ENCODE measurements around the gene RYK. TPM values are rescaled to one million over a fixed set of nuclear protein-coding genes. Genes with fewer than 3 reads are reported as not detected.
"Not testable (repeated sequence)": the region's sequence is repeated elsewhere in the genome, so short reads cannot be mapped to it uniquely, and the experiment has no call there.

The RYK gene
- total RNA-seq, 1 experiment from 2014 or later = 77.8 TPM

DNA sequence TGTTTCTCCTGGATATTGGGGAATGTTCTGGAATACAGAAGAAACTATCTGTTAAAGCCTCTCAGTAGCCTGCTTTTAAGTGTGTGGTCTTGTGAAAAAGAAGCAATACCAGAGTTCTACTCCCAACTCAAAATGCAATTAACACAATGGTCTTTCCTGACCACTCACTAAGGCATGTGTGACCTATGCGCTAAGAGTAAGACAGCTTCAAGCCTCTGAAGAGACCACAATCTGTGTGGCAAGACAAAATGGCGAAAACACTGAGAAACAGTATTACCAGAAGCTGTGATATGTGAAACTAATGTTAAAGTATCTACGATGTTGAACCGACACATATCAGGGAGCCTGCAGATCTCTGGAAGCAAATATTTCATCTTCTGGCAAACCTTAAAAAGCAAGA lies 33.8 kb downstream of the RYK start:
- DNase-seq (ENCODE audit: low spot score) = no peak

DNA sequence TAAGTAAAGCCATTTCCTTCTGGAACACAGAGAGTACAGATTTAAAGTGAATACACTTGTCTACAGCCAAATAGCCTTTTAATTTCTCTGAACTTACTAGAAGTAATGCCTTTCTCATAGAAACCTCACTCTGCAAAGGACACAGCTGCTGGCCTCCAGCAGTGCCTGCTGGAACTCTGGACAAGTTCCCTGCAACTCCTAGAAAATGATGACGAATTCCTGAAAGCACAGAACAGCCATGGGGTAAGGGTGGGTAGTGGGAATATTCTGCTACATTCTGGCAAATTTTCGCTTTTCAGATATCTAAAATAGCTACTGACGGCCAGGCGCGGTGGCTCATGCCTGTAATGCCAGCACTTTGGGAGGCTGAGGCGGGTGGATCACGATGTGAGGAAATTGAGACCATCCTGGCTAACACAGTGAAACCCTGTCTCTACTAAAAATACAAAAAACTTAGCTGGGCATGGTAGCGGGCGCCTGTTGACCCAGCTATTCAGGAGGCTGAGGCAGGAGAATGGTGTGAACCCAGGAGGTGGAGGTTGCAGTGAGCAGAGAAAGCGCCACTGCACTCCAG lies 34.4 kb downstream of the RYK start:
- DNase-seq (ENCODE audit: low spot score) = no peak

DNA sequence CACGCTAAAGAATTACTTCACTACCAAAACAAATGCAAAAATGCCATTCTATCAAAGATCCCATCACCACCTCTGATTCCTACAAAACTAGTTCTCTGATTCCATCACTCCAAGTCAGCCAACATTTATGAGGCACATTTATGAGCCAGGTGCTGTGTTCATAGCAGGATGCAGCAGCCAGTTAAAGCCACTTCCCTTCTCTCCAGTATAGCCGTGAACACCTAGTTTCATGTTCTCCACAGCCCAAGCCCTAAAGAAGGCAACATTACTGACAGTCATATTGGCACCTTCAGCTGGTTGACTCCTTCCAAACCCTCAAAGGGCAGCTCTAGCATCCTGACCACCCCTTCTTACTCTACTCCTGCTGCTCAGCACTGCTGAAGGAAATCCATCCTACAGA lies 36.4 kb downstream of the RYK start:
- DNase-seq (ENCODE audit: low spot score) = no peak

DNA sequence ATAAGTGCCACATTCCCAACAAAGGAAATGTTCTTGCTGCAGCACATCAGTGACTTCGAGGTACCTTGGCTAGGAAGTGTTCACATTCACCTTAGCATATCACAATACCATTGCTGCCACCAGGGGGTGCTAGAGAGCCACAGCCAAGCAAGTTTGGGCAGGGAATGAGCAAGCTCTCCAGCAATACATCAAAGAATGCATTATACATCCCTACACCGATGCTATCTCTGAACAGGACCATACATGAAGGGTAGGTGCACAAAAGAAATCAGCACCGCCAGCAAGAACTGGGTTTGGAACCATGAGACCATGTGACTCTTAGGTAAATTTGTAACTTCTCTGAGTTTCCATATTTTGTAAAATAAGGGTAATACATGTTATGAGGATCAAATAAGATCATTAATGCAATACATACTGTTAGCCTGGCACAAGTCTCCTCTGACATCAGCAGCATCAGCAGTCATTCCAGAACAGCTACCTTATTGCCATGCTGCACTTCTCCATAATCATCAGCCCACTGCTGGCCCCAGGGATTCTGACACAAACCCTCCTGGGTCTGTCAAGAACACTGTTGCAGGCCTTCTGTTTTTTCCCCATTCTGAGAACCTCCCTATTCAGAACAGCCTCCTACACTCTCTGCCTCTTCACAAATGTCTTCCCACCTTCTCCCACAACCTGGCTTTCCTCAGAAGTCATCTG lies 37.5 kb downstream of the RYK start:
- DNase-seq (ENCODE audit: low spot score) = peak; percentile 75

DNA sequence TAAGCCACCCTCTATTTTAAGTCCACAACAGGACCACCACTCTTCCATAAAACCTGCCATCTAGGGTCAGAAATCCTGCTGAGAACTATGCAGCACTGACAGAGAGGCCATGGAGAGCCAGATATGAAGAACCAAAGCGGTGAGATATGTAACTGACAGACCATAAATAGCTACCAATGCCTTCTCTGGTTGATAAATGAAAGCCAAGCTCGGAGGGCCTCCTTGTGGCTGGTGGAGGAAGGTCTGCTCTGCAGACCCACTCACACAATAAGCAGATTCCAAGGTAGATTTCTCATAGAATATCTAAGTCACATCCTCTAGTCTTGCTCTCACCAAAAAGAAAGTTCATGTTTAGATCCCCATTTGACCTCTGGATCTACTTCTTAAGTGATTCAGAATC lies 38.9 kb downstream of the RYK start:
- DNase-seq (ENCODE audit: low spot score) = peak; percentile 35

DNA sequence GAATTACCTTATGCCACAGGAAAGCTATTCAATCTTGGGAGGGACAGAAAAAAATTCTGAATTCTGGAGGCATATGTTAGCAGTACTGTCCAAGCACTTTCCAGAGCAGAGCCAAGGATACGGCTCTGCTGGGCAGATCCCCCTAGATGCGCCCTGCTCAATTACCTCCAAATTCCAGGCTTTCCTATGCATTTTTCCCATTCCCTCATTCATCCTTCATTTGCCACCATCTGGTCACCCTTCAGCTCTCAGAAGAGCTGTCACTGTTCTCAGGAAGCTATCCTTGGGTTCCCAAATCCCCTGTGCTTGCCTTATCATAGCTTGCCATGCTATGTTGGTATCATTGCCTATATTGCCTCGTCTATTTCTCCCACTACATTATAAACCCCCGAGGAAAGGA lies 45.2 kb downstream of the RYK start:
- DNase-seq (ENCODE audit: low spot score) = no peak

DNA sequence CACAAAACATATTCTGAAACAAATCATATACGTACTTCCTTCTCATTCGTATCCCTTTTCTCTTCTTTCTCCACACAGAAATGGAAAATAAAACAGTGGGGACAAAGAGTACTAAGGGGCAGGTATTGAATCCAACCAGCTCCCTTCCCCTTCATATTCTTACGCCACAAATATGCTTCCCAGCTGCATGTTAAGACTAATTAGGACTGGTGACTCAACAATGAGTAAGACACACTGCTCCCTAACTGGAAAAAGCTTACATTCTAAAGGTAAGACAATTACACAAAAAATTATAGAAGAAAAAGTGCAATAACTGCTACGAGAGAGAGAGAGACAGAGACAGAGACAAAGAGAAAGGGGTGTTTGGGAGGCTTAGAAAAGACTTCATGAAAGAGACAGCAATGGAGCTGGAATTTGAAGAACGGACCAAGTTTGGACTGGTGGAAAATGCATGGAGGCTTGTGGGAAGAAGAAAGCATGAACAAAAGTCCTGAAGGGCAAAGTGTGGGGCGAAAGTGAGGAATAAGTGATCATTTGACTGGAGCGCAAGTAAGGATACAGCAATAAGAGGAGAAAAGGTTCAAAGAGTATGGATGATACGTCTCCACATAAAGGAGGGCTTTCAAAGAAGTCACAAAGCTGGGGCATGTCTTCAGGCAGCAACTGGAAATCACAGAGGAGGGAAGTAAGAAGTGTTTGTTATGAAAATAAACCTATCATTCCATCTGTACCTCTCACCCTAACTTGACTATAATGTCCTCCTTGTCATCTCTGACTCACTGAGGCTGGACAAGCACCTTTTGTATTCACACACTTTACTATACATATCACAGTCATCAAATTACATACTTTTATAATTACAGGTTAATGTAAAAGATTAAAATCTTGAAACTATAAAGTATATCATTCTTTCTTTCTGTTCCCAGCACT lies 49.2 kb downstream of the RYK start:
- peak; percentile 59 for DNase-seq (ENCODE audit: low spot score)

DNA sequence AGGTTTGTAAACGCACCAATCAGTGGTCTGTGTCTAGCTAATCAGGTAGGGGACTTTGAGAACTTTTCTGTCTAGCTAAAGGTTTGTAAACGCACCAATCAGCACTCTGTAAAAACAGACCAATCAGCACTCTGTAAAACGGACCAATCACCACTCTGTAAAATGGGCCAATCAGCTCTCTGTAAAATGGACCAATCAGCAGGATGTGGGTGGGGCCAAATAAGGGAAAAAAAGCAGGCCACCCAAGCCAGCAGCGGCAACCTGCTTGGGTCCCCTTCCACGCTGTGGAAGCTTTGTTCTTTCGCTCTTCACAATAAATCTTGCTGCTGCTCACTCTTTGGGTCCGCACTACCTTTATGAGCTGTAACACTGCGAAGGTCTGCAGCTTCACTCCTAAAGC lies 50.8 kb downstream of the RYK start:
- not testable (repeated sequence) for DNase-seq (ENCODE audit: low spot score)

DNA sequence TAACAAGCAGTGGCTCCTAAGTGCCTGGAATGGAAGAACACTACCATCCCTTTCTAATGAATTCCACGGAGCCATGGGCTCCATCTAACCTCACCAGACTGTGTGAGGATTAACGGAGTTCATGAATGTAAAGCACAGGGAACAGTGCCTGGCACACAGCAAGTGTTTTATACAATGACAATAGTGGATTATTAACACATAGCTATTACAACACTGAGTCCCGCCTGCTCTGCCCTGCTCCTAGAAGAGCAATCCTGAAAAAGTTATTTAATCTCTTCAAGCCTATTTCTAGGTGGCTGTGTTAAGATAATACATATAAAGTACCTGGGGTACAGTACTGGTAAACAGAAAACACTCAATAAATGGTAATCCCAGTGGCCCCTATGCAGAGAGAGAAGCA lies 51.4 kb downstream of the RYK start:
- DNase-seq (ENCODE audit: low spot score) = no peak

DNA sequence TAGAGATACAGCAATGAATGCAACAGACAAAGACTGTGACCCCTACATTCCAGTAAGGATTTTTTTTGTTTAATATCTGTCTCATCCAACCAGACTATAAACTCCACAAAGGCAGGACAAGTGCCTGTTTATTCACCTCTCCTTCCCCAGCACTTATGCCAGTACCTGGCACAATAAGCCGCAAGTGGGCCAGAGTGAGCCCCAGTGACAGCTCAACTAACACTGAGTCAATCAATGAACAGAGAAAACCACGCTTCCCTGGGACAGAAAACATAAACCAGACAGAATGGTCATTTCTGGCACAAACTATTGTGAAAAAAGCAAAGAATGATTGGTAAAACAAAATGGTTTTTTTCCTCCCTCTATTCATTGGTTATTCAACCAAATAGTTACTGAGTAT lies 52.2 kb downstream of the RYK start:
- no peak for DNase-seq (ENCODE audit: low spot score)

DNA sequence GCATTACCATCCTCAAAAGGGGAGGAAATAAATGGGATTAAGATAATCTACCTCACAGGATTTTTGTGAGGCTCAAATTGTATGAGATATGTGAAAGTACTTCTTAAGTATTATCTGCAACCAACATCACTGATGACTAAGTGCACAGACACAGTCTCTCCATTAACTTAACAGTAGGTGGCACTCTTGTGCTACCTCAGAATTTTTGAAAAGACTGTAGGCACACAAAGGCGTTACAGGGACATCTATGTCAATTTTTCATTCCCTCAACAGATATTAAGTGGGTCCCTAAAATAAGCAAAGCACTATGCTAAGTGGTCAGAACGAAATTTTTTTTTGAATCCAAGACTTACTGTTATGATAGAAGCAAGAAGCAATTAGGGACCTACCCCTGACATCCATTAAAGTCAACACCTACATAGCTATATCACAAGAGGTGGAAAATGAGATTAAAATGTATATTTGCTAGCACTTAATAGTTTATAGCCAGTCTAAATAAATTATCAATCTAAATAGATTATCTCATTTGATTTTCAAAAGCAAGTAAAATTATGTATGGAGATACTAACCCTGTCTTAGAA lies 52.9 kb downstream of the RYK start:
- peak; percentile 69 for DNase-seq (ENCODE audit: low spot score)

DNA sequence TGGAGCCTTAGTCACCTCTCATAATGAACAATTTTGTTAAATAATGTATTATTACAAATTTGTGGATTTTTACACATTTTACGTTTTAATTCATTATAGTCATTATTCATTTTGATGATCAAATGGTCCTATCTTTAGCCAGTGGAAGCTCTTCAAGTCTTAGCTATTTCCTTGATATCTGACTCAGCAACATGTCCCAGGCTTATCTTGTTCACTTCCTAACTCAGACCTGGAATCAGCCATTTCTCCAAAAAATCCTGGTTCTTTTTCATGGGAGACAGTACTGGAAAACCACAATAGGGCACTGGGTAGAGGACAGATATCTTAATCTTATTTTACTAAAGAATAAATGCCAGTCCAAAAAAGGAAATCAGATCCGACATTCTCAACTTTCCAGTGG lies 56.4 kb downstream of the RYK start:
- DNase-seq (ENCODE audit: low spot score) = no peak

DNA sequence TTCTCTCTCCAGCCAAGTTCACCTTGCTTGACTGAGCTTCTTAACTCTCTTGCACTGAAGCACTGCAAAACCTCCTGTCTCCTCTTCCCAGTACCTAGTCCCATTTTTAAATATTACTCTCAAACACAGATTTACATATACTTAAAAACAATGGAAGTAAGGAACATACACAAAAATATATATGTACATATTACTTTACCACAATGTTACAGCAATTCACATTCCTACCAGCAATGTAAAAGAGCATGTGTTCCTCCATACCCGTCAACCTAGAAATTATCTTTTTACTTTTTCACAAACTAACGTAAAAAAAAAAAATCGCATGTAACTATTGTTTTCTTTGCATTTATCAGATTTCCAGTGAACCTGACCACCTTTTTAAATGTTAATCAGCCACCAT lies 60.4 kb downstream of the RYK start:
- no peak for DNase-seq (ENCODE audit: low spot score)

DNA sequence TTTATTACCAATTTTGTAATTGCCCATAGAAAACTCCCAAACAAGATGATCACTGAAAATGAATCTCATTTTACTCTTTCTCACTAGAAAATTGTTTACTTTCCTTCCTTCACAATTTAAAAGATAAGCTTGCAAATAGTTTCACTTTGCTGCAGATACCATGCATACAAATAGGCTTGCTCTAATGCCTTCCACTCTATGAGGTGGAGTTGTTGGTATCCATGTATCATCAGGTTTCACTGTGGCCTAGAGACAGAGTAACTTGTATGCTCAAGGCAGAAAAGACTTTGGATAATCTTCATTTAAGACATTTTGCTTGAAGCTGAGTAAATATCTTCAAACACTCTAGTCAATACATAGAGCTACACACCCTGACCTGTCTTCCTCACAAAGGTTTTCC lies 60.8 kb downstream of the RYK start:
- no peak for DNase-seq (ENCODE audit: low spot score)

DNA sequence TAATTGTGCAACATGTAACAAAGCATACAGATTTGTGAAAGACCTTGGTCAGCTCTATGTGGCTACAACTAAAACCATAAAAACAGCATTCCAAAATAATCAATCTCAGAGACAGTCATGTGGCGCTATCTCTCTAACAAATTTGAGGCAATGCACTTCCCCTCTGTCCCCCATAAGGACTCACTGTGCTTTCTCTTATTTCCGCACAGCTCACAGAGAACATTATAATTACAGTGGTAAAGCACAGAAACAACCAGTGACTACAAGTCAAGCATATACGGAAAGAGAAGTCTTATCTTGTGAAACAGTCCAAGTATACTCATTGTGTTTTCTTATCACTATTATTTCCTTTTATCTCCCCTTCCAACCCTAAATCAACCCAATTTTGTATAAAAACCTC lies 64.3 kb downstream of the RYK start:
- DNase-seq (ENCODE audit: low spot score) = no peak

DNA sequence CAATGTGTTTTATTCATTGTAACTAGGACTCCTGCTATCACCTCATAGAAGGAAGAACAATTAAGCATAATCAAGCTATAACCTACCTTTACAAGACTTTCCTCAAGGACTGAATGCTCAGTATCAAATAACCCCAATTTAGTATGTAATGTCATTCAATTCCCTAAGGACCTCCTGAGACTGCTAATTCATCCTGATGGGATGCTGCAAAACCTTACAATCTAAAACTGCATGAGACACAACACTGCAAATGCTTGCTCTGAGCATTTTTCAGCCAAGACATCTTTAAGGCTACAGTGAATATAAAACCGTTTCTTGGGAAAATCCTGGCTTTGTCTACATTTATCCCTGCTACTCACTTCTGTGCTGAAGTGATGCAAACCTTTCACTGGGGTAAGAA lies 69.9 kb downstream of the RYK start:
- DNase-seq (ENCODE audit: low spot score) = no peak

DNA sequence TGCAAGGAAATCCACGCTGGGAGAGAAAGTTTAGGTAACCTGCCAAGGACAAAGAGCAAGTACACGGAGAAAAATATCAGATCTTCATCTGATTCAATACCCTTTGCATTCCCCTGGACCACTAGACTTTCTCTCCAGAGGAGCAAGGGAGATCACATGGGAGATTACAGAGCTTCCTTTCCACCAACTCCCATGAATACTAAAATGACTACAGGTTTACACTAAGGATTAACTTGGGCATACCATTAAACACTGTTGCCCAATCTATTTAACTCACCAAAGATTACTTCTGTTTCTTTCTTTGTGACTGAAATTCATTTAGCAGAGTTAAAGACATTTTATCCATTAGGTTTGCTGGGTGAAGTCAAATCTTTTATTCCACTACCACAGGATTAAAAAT lies 71.2 kb downstream of the RYK start:
- no peak for DNase-seq (ENCODE audit: low spot score)

DNA sequence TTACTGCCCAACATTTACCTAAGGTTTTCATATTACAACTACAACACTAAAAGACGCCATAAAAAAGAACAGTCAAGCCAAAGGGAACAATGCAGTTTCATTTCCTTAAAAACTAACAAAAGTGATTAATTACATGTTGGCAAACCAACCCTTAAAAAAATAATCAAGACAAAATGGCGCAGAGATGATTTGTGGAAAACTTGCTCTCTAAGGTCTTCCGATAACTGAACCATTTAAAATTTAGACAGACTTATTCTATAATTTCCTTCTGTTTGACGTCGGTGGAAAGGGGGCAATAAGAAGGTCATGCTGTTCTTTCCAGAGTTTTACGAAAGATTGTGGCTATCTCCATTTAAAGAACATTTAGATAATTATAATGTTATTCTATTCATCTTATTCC lies 87.6 kb downstream of the RYK start:
- no peak for DNase-seq (ENCODE audit: low spot score)

DNA sequence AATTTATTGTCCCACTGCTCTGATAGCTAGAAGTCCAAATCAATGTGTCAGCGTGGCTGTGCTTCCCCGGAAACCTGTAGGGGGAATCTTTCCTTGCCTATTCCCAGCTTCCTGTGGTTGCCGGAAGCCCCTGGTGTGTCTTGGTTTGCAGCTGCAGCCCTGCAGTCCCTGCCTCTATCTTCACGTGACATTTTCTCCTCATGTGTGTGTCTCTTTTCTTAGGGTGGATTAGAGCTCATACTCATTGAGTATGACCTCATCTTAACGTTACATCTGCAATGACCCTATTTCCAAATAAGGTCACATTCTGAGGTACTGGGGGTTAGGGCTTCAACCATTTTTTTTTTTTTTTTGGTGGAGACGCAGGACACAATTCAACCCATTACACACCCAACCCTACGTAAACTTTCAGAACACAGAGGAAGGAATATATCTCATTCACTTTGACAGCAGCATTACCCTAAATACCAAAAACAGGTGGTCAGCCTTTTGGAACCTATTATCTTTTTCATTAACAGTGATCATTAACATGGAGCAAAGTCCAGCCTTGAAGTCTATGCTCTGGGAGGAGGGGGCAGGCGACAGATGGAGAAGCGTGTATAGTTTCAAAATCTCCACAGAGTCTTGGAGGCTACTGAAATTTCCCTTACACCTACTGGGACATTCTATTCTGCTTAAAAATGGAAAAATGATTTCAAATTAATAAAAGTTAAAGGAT lies 88.6 kb downstream of the RYK start:
- DNase-seq (ENCODE audit: low spot score) = no peak

DNA sequence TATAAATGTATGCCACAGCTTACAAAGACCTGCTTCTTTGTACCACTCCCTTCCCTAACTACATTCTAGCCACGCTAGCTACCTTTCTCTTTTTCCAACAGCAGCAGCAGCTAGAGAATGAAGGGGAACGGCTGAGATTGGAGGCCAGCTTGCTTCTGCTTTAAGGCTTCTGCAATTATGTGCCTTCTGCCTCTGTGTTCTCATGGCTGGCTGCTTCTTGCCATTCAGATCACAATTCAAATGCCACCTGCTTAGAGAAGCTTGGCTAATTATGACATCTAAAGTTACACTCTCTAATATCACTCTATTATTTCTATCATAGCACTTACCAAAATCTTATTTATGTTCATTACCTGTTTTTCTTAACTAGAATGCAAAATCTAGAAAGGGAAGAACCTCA lies 95.2 kb downstream of the RYK start:
- no peak for DNase-seq (ENCODE audit: low spot score)

DNA sequence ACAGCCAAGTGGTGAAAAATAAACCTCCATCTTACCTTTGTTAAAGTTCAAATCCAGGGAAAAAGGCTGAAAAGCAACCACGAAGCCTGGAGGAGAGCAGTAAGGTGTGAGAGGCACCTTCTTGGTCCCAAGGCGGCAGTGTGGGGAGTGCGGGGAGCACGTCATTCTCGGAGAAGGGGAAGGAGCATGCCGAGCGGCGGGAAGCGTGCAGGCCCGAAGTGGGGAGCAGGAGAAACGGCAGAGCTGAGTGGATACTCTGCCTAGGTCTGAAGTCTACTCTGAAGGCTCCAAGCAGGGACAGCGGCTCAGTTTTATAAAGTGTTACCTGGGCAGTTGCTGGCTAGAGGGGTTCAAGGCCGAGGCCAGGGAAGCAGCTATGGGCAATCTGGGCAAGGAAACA lies 96.9 kb downstream of the RYK start:
- DNase-seq (ENCODE audit: low spot score) = no peak

DNA sequence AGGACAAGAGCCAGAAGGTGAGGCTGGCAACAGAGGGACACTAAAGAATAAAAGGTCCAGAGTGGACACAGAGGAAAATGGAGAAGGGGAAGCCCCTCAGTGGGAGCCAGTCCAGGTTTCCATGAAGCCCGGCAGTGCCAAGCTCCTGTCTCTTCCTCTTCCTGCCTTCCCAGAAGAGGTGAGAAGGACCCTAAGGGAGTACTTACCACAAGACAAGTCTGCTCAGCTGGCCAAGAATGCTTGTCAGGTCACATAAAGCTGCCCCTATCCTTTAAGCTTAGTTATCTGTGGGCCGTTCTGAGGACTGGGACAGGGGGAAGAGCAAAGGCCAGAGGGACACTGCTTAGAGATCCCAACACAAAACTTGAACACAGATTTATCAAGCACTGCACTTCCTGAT lies 100.2 kb downstream of the RYK start:
- DNase-seq (ENCODE audit: low spot score) = no peak

Data from H4 (cell line).